GM21447 (cell line): ENCODE results near the gene UTS2R.
"Not testable (repeated sequence)": the region's sequence is repeated elsewhere in the genome, so short reads cannot be mapped to it uniquely, and the experiment has no call there.

ENCODE experiments used
- ATAC-seq: cut with Tn5 transposase; IDR thresholded peaks from one replicate; pipeline ENCODE4 v1.9.1; 2021; ENCODE audit not compliant: unreplicated experiment

UTS2R gene

GRCh38 chr17:82374626-82375331 is 3.2 kb downstream of the UTS2R start:
- ATAC-seq, result no peak

- ATAC-seq, result no peak
Observed at GRCh38 chr17:82375359-82376041, 3.9 kb downstream of the UTS2R start.

- no peak for ATAC-seq
Observed at GRCh38 chr17:82376042-82376730, 4.6 kb downstream of the UTS2R start.

DNA sequence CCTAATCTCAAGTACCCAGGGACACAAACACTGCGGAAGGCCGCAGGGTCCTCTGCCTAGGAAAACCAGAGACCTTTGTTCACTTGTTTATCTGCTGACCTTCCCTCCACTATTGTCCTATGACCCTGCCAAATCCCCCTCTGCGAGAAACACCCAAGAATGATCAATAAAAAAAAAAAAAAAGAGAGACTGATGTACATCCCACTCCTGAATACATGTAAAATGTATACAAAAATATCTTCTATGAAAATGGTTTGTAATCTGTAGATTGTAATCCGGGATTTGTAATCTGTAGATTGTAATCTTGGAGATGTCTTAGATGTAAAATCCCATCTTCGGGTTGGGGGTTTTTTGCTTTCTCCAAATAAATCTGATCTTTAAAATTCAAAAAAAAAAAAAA is 5.7 kb downstream of the UTS2R start:
- not testable (repeated sequence) for ATAC-seq

DNA sequence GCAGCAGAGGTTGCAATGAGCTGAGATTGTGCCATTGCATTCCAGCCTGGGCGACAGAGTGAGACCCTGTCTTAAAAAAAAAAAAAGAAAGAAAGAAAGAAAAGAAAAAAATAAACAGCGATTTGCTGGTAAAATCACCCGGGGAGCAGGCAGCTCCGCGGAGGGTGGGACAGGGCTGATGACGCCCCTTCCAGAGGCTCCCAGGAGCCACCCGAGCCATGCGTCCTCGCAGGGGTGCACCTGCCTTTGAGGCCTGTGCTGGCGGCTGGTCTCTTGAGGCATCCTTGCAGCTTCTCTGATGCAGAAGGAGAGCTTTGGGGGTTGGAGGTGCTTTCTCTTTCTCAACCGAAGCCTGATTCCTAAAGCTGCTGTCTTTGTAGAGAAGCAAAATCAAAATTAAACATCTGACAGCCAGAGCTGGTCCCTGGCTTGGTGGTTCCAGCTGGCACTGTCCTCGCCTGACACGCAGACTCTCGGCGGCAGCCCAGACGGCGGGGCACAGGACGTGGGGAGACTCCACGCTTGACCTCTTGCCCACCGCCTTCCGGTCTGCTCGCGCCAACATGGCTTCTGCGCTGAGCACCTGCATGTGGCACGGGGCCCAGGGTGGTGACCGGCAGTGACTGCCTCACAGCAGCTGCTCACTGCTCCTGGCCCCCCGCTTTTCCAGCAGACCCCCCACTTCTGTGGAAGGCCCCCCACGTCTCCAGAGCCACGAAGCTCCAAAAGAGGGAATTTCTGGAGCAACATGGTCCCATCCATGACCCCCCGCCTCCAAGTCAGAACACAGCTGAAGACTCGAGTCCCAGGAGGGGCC is 6.6 kb downstream of the UTS2R start:
- ATAC-seq, result no peak

GRCh38 chr17:82378741-82379021 is 7.1 kb downstream of the UTS2R start:
- ATAC-seq, result no peak

GRCh38 chr17:82380860-82381702 is 9.5 kb downstream of the UTS2R start:
- ATAC-seq, result no peak

DNA sequence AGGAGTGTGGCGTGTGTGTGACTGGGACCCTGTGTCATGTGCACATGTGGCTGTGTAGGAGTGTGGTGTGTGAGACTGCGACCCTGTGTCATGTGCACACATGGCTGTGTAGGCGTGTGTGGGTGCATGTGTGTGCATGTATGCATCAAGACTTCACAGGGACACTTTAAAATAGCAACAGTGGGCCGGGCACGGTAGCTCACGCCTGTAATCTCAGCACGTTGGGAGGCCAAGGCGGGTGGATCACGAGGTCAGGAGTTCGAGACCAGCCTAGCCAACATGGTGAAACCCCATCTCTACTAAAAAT is 10.1 kb downstream of the UTS2R start:
- not testable (repeated sequence) for ATAC-seq

DNA sequence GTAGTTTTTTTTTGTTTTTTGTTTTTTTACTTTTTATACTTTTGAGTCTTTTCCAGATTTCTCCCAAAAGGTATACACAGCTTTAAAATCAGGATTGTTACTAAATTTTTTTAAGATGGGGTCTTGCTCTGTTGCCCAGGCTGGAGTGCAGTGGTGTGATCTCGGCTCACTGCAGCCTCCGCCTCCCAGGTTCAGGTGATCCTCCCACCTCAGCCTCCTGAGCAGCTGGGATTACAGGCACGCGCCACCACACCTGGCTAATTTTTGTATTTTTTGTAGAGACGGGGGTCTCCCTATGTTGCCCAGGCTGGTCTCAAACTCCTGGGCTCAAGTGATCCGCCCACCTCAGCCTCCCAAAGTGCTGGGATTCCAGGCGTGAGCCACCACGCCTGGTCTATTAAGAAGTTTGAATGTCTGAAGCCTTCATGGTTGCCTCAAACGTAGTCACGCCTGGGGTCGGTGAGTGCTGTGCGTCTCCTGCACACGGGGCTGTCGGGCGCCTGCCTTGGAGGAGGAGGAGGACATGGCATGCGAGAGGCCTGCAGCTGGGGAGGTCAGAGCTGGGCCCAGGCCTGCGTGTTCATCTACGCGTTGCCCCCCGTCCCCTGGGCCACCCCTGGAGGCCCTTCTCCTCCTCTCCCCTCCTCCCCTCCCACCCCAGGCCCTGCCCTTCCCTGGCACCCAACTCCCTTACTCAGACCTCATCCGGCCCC is 10.8 kb downstream of the UTS2R start:
- ATAC-seq, result not testable (repeated sequence)

DNA sequence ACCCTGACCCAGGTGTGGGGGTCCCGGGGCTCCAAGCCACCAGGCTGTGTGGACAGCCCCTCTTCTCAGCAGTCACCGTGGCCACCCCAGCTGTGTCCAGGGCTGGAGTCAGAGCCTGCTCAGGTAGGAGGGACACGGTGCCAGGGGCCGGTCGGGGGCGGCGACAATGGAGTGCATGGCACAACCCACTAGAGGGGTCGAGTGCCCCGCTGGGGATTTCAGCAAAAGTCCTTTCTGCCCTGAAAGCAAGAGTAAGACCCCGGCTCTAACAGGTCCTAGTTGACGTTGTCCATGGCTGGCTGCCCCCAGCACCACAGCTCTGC is 11.3 kb downstream of the UTS2R start:
- ATAC-seq, result no peak

- no peak for ATAC-seq
Observed at GRCh38 chr17:82383411-82383810, 11.8 kb downstream of the UTS2R start.

GRCh38 chr17:82384051-82384729 is 12.6 kb downstream of the UTS2R start:
- ATAC-seq, result no peak

GRCh38 chr17:82384730-82385481 is 13.3 kb downstream of the UTS2R start:
- no peak for ATAC-seq

GRCh38 chr17:82385559-82386254 is 14.1 kb downstream of the UTS2R start:
- ATAC-seq, result no peak

DNA sequence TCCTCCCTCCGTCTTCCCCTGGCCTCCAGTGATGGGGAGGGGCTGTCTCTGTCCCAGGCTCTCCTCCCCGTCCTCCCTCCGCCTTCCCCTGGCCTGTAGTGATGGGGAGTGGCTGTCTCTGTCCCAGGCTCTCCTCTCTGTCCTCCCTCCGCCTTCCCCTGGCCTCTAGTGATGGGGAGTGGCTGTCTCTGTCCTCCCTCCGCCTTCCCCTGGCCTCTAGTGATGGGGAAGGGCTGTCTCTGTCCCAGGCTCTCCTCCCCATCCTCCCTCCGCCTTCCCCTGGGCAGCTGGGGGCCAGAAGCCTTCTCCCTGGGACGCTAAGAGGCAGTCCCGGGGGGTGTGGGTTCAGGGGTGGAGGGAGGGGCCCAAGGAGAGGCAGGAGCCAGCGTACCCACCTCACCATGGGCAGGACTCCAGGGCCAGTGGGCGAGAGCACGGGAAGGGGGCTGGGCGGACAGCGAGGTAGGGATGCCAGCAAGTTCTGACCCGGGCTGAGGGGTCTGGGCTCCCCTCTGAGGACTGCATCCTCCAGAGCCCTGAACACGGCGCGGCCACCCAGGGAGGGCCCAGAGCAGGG is 14.8 kb downstream of the UTS2R start:
- ATAC-seq, result no peak

DNA sequence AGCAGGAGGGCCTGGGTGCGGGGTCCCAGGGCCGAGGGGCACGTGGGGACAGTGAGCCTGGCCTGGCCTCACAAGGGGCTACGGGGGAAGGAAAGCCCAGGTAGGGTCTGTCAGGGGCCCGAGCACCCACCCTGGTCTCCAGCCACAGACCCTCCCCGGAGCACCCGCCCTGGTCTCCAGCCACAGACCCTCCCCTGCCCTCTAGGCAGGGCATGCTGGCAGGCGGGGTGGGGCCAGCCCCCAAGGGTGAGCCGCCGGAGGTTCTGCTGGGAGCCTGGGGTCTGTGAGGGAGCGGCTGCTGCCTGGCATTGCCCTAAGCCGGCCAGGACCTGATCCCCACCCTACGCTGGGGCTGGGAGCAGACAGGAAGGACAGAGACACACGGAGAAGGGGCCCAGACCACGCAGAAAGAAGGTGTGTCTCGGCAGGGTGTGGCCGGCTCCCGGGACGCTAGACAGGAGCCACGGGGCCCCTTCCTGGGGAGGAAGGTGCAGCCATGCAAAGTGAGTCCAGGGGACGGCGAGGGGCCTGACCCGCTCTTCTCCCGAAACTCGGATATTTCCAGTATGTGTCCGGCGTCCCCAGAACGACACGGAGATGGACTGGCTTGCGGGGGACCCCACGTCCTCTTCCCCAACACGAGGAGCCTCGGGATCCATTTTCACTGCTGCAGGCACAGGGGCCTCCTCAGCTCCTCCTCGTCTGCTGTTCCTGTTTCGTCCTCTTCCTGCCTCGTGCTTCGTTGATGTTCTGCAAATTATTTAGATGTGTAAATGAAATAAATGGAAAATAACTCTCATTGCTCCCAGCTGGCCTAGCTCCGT is 15.5 kb downstream of the UTS2R start:
- no peak for ATAC-seq

DNA sequence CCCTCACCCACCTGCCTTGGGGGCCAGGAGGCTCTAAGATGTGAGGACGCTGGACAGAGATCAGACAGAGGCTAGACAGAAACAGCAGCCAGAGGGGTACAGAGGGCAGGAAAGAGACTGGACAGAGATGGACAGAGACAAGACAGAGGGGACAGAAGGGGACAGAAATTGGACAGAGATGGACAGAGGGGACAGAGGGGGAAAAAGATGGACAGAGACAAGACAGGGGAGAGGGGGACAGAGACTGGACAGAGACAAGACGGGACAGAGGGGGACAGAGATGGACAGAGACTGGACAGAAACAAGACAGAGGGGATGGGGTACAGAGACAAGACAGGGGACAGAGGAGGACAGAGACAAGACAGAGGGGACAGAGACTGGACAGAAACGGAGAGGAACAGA is 16.1 kb downstream of the UTS2R start:
- ATAC-seq, result no peak
